OCI-LY7 (cell line): ENCODE results near the gene GREB1.

Experiments
- EZH2phosphoT487 ChIP-seq: fragments of 200-600 bp; sonication (generic); IDR thresholded peaks from 2 replicates; pipeline ENCODE4 v1.6.1; 2018; ENCODE audit warnings: low read depth, borderline replicate concordance, mild to moderate bottlenecking, mixed run types, antibody characterized with exemption, low read length, moderate library complexity, mixed read lengths
- TF ChIP-seq, protein P1 (sequence below): fragments of 200-600 bp; sonication (generic); conservative IDR thresholded peaks from 2 replicates; pipeline ENCODE4 v1.5.1; 2014; ENCODE audit warnings: mild to moderate bottlenecking, antibody characterized with exemption, low read length, moderate library complexity, mixed read lengths

DNA sequence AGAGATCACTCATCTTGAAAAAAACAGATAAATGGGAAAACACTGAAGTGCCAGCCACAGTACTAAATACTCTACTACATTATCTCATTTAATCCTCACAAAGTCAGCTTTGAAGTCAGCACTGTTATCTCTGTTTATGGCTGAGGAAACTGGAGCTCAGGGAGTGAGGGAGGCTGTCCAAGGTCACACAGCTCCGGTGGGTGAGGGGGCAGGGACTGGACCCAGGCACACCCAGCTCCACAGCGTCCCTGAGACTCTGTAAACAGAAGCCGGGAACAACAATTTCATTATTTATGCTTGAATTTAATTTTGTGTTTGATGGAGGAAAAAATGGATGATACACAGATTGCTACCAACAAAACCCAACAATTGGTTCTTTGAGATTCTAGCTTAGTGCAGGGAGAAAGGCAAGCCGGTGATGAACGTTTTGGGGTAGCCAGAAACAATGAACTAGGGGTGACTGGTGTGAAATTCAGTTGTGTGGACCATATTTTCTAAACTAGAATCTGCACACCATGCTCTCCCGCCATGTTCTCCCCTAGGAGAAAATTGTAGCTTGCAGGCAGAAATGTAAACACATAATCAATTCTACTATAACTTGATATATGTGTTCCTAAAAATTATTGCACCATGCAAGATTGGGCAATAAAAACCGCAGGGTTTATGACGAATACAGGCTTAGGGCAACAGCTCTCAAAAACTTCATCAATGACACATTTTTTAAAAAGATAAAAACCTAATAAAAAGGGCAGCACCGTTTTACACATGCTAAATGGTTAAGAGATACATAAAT lies at the start of gene GREB1:
- TF ChIP-seq, protein P1, sequence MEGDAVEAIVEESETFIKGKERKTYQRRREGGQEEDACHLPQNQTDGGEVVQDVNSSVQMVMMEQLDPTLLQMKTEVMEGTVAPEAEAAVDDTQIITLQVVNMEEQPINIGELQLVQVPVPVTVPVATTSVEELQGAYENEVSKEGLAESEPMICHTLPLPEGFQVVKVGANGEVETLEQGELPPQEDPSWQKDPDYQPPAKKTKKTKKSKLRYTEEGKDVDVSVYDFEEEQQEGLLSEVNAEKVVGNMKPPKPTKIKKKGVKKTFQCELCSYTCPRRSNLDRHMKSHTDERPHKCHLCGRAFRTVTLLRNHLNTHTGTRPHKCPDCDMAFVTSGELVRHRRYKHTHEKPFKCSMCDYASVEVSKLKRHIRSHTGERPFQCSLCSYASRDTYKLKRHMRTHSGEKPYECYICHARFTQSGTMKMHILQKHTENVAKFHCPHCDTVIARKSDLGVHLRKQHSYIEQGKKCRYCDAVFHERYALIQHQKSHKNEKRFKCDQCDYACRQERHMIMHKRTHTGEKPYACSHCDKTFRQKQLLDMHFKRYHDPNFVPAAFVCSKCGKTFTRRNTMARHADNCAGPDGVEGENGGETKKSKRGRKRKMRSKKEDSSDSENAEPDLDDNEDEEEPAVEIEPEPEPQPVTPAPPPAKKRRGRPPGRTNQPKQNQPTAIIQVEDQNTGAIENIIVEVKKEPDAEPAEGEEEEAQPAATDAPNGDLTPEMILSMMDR, result no peak
- no peak for TF ChIP-seq EZH2phosphoT487
